HG02840 (cell line): ENCODE measurements around the gene PTGR1.

ENCODE experiments used
- ATAC-seq: cut with Tn5 transposase; IDR thresholded peaks from one replicate; pipeline ENCODE4 v1.9.1; 2021; ENCODE audit warnings: mild to moderate bottlenecking, moderate library complexity, moderate number of reproducible peaks; ENCODE audit not compliant: unreplicated experiment, low FRiP score

Gene PTGR1

DNA sequence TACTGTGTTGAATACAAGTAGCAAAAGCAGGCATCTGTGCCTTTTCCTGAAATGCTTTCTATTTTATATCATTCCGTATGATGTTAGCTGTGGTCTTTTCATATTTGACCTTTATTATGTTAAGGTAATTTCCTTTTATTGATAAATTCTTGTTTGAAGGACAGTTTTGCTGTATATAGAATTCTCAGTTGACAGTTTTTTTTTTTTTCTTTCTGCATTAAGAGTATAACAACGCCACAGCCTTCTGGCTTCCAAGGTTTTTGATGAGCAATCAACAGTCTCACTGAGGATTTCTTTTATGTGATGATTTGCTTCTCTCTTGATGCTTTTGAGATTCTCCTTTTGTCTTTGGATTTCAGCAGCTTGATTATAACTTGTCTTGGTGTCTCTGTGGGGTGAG is 50.8 kb downstream of the PTGR1 start:
- no peak for ATAC-seq

- ATAC-seq = no peak
These were observed 56.8 kb downstream of the PTGR1 start for GRCh38 chr9:111542497-111543254.

GRCh38 chr9:111533099-111533790 is 66.2 kb downstream of the PTGR1 start:
- ATAC-seq = no peak

DNA sequence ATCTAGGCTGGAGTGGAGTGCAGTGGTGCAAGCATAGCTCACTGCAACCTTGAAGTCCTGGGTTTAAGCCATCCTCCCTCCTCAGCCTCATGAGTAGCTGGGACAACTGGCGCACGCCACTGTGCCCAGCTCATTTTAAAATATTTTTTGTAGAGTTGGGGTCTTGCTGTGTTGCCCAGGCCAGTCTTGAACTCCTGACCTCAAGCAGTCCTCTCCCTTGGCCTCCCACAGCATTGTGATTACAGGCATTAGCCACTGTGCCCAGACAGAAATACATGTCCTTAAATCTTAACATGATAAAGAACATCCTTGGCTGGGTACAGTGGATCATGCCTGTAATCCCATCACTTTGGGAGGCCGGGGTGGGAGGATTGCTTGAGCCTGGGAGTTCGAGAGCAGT is 67.7 kb downstream of the PTGR1 start:
- no peak for ATAC-seq

GRCh38 chr9:111529787-111530186 is 69.7 kb downstream of the PTGR1 start:
- ATAC-seq = no peak

- ATAC-seq = no peak
These were observed 72.1 kb downstream of the PTGR1 start for GRCh38 chr9:111527347-111527746.

DNA sequence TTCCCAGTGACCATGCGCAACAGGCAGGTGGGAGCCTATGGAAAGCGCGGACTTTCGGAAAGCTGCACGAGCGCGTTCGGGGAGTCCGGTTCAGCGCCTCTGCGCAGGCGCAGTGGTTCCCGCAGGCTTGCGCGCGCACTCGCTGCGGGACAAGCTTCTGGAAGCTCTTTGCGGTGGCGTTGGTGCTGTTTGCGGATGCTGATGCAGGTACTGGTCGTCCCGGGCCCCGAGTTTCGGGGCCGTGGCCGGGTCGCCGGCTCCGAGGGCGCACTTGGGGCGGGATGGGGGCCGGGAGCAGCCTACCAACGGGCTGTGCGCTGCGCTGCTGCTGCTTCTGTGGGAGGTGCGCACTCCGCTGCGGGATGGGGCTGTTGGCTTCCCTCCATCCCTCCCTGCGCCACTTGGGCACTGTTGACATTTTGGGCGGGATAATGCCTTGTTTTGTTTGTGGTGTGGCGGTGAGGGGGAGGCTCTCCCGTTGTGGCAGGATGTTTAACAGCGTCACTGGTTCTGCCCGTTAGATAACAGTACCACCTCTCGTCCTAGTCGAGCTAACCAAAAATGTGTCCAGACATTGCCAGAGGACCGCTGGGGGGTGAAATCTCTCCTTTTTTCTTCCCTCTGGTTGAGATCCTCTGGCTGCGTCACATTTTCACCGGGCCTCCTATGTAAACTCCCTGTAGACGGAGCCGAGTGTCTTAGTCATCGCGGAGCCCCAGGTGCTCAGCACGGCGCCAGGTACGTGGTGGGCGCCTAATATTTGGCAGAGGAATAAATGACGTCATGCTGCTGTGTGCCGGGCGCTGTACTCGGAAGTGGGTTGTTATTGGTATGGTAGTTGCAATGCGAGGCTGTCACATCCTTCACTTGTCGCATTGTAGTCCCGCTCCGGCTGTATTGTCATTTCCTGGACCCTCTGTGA is 74.1 kb downstream of the PTGR1 start, which contains the start of gene ZNF483:
Gene ZNF483, plus strand, starts transcription at position 124 of the 922 bp plus-strand sequence. CDS start 2,217 bp downstream, outside the sequence.
- ATAC-seq = no peak

GRCh38 chr9:111524731-111525055 is 74.8 kb downstream of the PTGR1 start:
- ATAC-seq = no peak

- ATAC-seq = no peak
These were observed 83.4 kb downstream of the PTGR1 start for GRCh38 chr9:111516061-111516465.

DNA sequence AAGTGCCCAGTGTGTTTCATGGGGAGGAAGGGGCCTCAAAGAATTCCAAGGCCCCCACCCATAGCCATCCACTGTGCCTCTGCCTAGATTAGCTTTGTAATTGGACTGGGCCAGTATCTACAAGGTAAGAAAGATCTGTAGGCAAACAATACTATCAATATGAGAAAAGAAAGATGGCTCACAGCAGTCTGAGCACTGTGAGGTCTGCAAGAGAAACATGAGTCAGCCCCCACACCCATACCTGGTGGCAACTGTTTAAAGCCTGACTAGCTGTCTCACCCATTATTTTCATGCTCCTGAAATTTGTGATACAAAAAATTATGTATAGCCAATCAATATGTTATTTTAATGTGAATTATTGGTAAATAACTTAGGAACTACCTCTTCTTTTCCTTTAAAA is 84.5 kb downstream of the PTGR1 start:
- ATAC-seq = no peak
